Trophoblast cell (in vitro differentiated cells and primary cell): ENCODE measurements around the gene PLBD2.

ENCODE experiments used
- DNase-seq, 2 donors: peaks; one replicate each; pipeline ENCODE4 v3.0.0-alpha.2; 2016
- H2AFZ ChIP-seq: 2 replicates; pipeline ENCODE4 v1.6.1; 2013; ENCODE audit warnings: low read length, moderate library complexity, mild to moderate bottlenecking; ENCODE audit not compliant: insufficient read depth, poor library complexity
- H2AK5ac ChIP-seq: 2 replicates; pipeline ENCODE4 v1.6.1; 2013; ENCODE audit warnings: mild to moderate bottlenecking, low read length
- H2BK120ac ChIP-seq: 2 replicates; pipeline ENCODE4 v1.6.1; 2013; ENCODE audit warnings: low read length, mild to moderate bottlenecking, moderate library complexity; ENCODE audit not compliant: insufficient read depth, poor library complexity
- H2BK12ac ChIP-seq: 2 replicates; pipeline ENCODE4 v1.6.1; 2013; ENCODE audit warnings: mild to moderate bottlenecking, low read length, moderate library complexity
- H2BK5ac ChIP-seq: 2 replicates; pipeline ENCODE4 v1.6.1; 2013; ENCODE audit warnings: low read length, low read depth, moderate library complexity, mild to moderate bottlenecking; ENCODE audit not compliant: poor library complexity
- H3K14ac ChIP-seq: 2 replicates; pipeline ENCODE4 v1.6.1; 2013; ENCODE audit warnings: mild to moderate bottlenecking, low read length
- H3K18ac ChIP-seq: 2 replicates; pipeline ENCODE4 v1.6.1; 2013; ENCODE audit warnings: mild to moderate bottlenecking, low read length
- H3K23ac ChIP-seq: 2 replicates; pipeline ENCODE4 v1.6.1; 2013; ENCODE audit warnings: low read length
- H3K27ac ChIP-seq: 2 replicates; pipeline ENCODE4 v1.5.1; 2013; ENCODE audit warnings: low read depth, mild to moderate bottlenecking, inconsistent platforms, low read length, moderate library complexity
- H3K27me3 ChIP-seq: 2 replicates; pipeline ENCODE4 v1.6.1; 2013; ENCODE audit warnings: inconsistent platforms, mild to moderate bottlenecking, low read length, moderate library complexity; ENCODE audit not compliant: insufficient read depth
- H3K36me3 ChIP-seq, 2 experiments: 1 replicate in 1 of 2; 2 replicates in 1 of 2; pipeline ENCODE4 v1.6.1; 2013; ENCODE audit warnings: low read length in 2 of 2, mild to moderate bottlenecking in 2 of 2, moderate library complexity in 1 of 2; ENCODE audit not compliant: insufficient read depth in 2 of 2, control insufficient read depth in 1 of 2
- H3K4ac ChIP-seq: 2 replicates; pipeline ENCODE4 v1.6.1; 2013; ENCODE audit warnings: low read depth, mild to moderate bottlenecking, low read length, moderate library complexity
- H3K4me1 ChIP-seq, 2 experiments: 1 replicate in 1 of 2; 2 replicates in 1 of 2; pipeline ENCODE4 v1.6.1; 2013; ENCODE audit warnings: low read length in 2 of 2, mild to moderate bottlenecking in 2 of 2, moderate library complexity in 1 of 2; ENCODE audit not compliant: insufficient read depth in 2 of 2, control insufficient read depth in 1 of 2
- H3K4me2 ChIP-seq: 2 replicates; pipeline ENCODE4 v1.6.1; 2013; ENCODE audit warnings: inconsistent platforms, mild to moderate bottlenecking, low read length, moderate library complexity
- H3K4me3 ChIP-seq: 2 replicates; pipeline ENCODE4 v1.5.1; 2013; ENCODE audit warnings: mild to moderate bottlenecking, low read depth, low read length, inconsistent platforms
- H3K79me1 ChIP-seq: one replicate; pipeline ENCODE4 v1.6.1; 2013; ENCODE audit warnings: low read length
- H3K79me2 ChIP-seq: 2 replicates; pipeline ENCODE4 v1.6.1; 2013; ENCODE audit warnings: low read length, mild to moderate bottlenecking; ENCODE audit not compliant: control insufficient read depth, insufficient read depth, poor library complexity
- H3K9ac ChIP-seq: 2 replicates; pipeline ENCODE4 v1.6.1; 2013; ENCODE audit warnings: mild to moderate bottlenecking, low read length
- H3K9me3 ChIP-seq: 2 replicates; pipeline ENCODE4 v1.6.1; 2013; ENCODE audit warnings: low read depth, mild to moderate bottlenecking, control low read depth, inconsistent platforms, low read length; ENCODE audit not compliant: insufficient read depth
- H4K12ac ChIP-seq: 2 replicates; pipeline ENCODE4 v1.6.1; 2013; ENCODE audit warnings: low read depth, mild to moderate bottlenecking, low read length, moderate library complexity
- H4K8ac ChIP-seq: 2 replicates; pipeline ENCODE4 v1.6.1; 2013; ENCODE audit warnings: low read depth, mild to moderate bottlenecking, low read length, moderate library complexity
- H4K91ac ChIP-seq: one replicate; pipeline ENCODE4 v1.6.1; 2013; ENCODE audit warnings: low read depth, mild to moderate bottlenecking, low read length, moderate library complexity
- WGBS: extraction: QIAGEN DNeasy Blood & Tissue Kit; methylation state at CpG from one replicate; pipeline ENCODE4 v1.1.7; 2013; ENCODE audit warnings: missing lambda C conversion rate; ENCODE audit not compliant: insufficient read length, insufficient coverage; ENCODE audit errors: extremely low coverage; 5-methylcytosine and 5-hydroxymethylcytosine counted together

PLBD2 gene

GRCh38 chr12:113432986-113433385, 74.6 kb downstream of the PLBD2 start:
- H3K9ac ChIP-seq, result no peak overlapping the region
- H3K36me3 ChIP-seq, result no peaks in the 10 kb centered on the region
- no peak overlapping the region for H4K12ac ChIP-seq
- H4K8ac ChIP-seq, result no peak overlapping the region
- H2AFZ ChIP-seq, result no peak overlapping the region
- no peak overlapping the region for H3K4ac ChIP-seq
- H3K27me3 ChIP-seq, result peaks cover 2% of the 10 kb centered on the region
- no peak overlapping the region for H3K14ac ChIP-seq
- no peak overlapping the region for H2BK12ac ChIP-seq
- H2BK5ac ChIP-seq, result no peak overlapping the region
- H3K4me1 ChIP-seq, result no peaks in the 10 kb centered on the region
- H3K4me3 ChIP-seq, result no peak overlapping the region
- H3K4me2 ChIP-seq, result no peak overlapping the region
- no peak overlapping the region for H2AK5ac ChIP-seq
- H3K9me3 ChIP-seq, result peaks cover 5% of the 10 kb centered on the region
- H3K79me1 ChIP-seq, result no peaks in the 10 kb centered on the region
- no peak overlapping the region for H4K91ac ChIP-seq
- no peak overlapping the region for H3K23ac ChIP-seq
- H3K27ac ChIP-seq, result no peak overlapping the region
- no peaks in the 10 kb centered on the region for H3K79me2 ChIP-seq
- H2BK120ac ChIP-seq, result no peak overlapping the region
- DNase-seq, result no peak
- H3K18ac ChIP-seq, result no peak overlapping the region

GRCh38 chr12:113435367-113435766, 77.0 kb downstream of the PLBD2 start:
- H4K8ac ChIP-seq, result no peak overlapping the region
- H3K79me2 ChIP-seq, result no peaks in the 10 kb centered on the region
- H2BK5ac ChIP-seq, result no peak overlapping the region
- H4K91ac ChIP-seq, result no peak overlapping the region
- no peaks in the 10 kb centered on the region for H3K9me3 ChIP-seq
- H3K36me3 ChIP-seq, result no peaks in the 10 kb centered on the region
- H3K4me3 ChIP-seq, result no peak overlapping the region
- DNase-seq, result no peak
- no peak overlapping the region for H2BK120ac ChIP-seq
- no CpG with 5 or more reads among the region's 5 CpGs for WGBS
- H3K4me2 ChIP-seq, result no peak overlapping the region
- no peaks in the 10 kb centered on the region for H3K4me1 ChIP-seq
- no peak overlapping the region for H2AFZ ChIP-seq
- no peak overlapping the region for H3K23ac ChIP-seq
- no peaks in the 10 kb centered on the region for H3K79me1 ChIP-seq
- H4K12ac ChIP-seq, result no peak overlapping the region
- H3K27ac ChIP-seq, result no peak overlapping the region
- H3K4ac ChIP-seq, result no peak overlapping the region
- no peaks in the 10 kb centered on the region for H3K27me3 ChIP-seq
- no peak overlapping the region for H3K9ac ChIP-seq
- H3K14ac ChIP-seq, result no peak overlapping the region
- no peak overlapping the region for H2BK12ac ChIP-seq
- no peak overlapping the region for H2AK5ac ChIP-seq
- H3K18ac ChIP-seq, result no peak overlapping the region

DNA sequence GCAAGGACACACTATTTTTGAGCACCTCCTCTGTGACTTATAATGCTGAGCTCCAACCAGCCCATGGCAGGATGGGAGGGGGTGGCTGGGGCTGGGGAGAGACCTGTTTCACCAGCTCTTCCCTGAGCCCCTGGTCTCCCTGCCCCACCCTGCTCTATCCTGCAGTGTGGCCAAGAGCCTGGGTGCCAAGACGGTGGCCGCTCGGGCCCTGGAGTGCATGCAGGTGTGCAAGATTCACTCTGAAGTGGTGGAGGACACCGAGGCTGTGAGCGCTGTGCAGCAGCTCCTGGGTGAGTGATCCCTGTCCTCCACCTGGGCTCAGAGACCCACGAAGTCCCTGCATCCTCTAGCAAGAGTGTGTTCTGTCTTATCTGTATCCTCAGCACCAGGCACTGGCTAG, 78.2 kb downstream of the PLBD2 start:
- Histone ChIP-seq H3K79me1 (no peaks in the 10 kb centered on the region), H2BK5ac (no peak overlapping the region), H3K27me3 (no peaks in the 10 kb centered on the region), H2AFZ (no peak overlapping the region), H3K4me1 (no peaks in the 10 kb centered on the region), H3K9ac (no peak overlapping the region), H3K4me3 (no peak overlapping the region), H4K12ac (no peak overlapping the region), H2BK120ac (no peak overlapping the region), H3K18ac (no peak overlapping the region), H4K8ac (no peak overlapping the region), H2BK12ac (no peak overlapping the region), H3K23ac (no peak overlapping the region), H3K27ac (no peak overlapping the region), H3K79me2 (no peaks in the 10 kb centered on the region), H3K14ac (no peak overlapping the region), H3K36me3 (no peaks in the 10 kb centered on the region), H2AK5ac (no peak overlapping the region), H3K9me3 (no peaks in the 10 kb centered on the region), H4K91ac (no peak overlapping the region), H3K4me2 (no peak overlapping the region), H3K4ac (no peak overlapping the region)
- DNase-seq, result no peak
- no CpG with 5 or more reads among the region's 6 CpGs for WGBS

DNA sequence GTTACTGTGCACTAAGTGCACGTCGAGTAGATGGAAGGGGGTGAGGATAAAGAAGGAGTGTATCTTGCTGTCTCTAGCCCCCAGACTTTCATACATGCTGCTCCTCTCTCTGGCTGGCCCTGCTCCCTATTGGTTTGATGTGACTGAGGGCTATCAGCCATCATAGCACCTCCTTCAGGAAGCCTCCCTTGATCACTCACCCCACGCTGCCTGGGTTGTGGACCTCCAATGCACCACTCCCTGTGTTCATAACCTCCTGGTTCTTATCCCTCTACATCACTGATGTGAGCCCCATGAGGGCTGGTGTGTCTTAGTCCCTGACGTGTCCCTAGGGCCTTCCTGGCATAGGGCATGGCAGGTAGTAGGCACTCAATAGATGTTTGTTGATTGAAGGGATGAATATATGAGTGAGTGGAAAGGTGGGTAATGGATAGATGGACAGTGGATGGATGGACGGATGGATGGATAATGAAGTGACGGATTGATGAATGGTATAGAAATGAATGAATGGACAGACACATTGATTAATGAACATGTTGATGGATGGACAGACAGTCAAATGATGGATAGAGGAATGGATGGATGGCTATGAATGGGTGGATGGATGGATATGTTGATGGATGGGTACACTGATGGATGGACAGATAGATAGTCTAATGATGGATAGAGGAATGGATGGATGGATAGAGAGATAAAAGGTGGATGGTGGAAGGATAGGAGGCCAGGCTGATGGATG, 78.8 kb downstream of the PLBD2 start:
- H3K4me3 ChIP-seq, result no peak overlapping the region
- no peaks in the 10 kb centered on the region for H3K79me2 ChIP-seq
- H3K4ac ChIP-seq, result no peak overlapping the region
- no peaks in the 10 kb centered on the region for H3K27me3 ChIP-seq
- H3K27ac ChIP-seq, result no peak overlapping the region
- H3K14ac ChIP-seq, result no peak overlapping the region
- no peak overlapping the region for H2BK5ac ChIP-seq
- DNase-seq, result no peak
- no peak overlapping the region for H4K8ac ChIP-seq
- H3K4me1 ChIP-seq, result no peaks in the 10 kb centered on the region
- H3K4me2 ChIP-seq, result no peak overlapping the region
- no peak overlapping the region for H2AK5ac ChIP-seq
- H3K18ac ChIP-seq, result no peak overlapping the region
- H3K79me1 ChIP-seq, result no peaks in the 10 kb centered on the region
- no peaks in the 10 kb centered on the region for H3K9me3 ChIP-seq
- no peak overlapping the region for H2BK12ac ChIP-seq
- H4K91ac ChIP-seq, result no peak overlapping the region
- no peak overlapping the region for H4K12ac ChIP-seq
- H2AFZ ChIP-seq, result no peak overlapping the region
- no peak overlapping the region for H3K9ac ChIP-seq
- H2BK120ac ChIP-seq, result no peak overlapping the region
- no peaks in the 10 kb centered on the region for H3K36me3 ChIP-seq
- H3K23ac ChIP-seq, result no peak overlapping the region
- WGBS, result 100% methylated on average over 2 of the region's 6 CpGs
